Central memory CD8-positive, alpha-beta T cell (primary cell): ENCODE data around the gene RMND1.

Experiments used
- ATAC-seq: fragments of 150-1000 bp; cut with Tn5 transposase; replicated peaks from 2 replicates; pipeline ENCODE4 v1.10.0; 2022; ENCODE audit warnings: mild to moderate bottlenecking, moderate FRiP score, moderate number of reproducible peaks; ENCODE audit not compliant: poor library complexity, severe bottlenecking; ENCODE audit errors: extremely low read depth
- DNase-seq, 2 donors: peaks; one replicate each; pipeline ENCODE4 v3.0.0; 2021; ENCODE audit warnings: low spot score in 2 of 2
- H3K27ac Mint-ChIP-seq: one replicate; pipeline ENCODE4 v1.8.0; 2022; ENCODE audit warnings: low read depth, mild to moderate bottlenecking, moderate library complexity, mixed read lengths
- H3K27me3 Mint-ChIP-seq: one replicate; pipeline ENCODE4 v1.8.0; 2022; ENCODE audit warnings: mixed read lengths
- H3K36me3 Mint-ChIP-seq: one replicate; pipeline ENCODE4 v1.8.0; 2022; ENCODE audit warnings: mild to moderate bottlenecking, moderate library complexity, mixed read lengths; ENCODE audit not compliant: insufficient read depth
- H3K4me1 Mint-ChIP-seq: one replicate; pipeline ENCODE4 v1.8.0; 2022; ENCODE audit warnings: mixed read lengths
- H3K4me3 Mint-ChIP-seq: one replicate; pipeline ENCODE4 v1.8.0; 2022; ENCODE audit warnings: mild to moderate bottlenecking, moderate library complexity, mixed read lengths
- H3K9me3 Mint-ChIP-seq: one replicate; pipeline ENCODE4 v1.8.0; 2022; ENCODE audit warnings: mixed read lengths

RMND1 gene

GRCh38 chr6:151447237-151447636 is 4.7 kb downstream of the RMND1 start:
- H3K9me3 Mint-ChIP-seq = no peaks in the 10 kb centered on the region
- ATAC-seq = no peak
- H3K4me1 Mint-ChIP-seq = peaks cover 42% of the 10 kb centered on the region
- DNase-seq = no peak
- no peak overlapping the region for H3K27ac Mint-ChIP-seq
- no peaks in the 10 kb centered on the region for H3K27me3 Mint-ChIP-seq
- no peak overlapping the region for H3K4me3 Mint-ChIP-seq
- peaks cover 17% of the 10 kb centered on the region for H3K36me3 Mint-ChIP-seq

GRCh38 chr6:151445482-151445881 is 6.4 kb downstream of the RMND1 start:
- no peaks in the 10 kb centered on the region for H3K9me3 Mint-ChIP-seq
- no peak overlapping the region for H3K27ac Mint-ChIP-seq
- no peak overlapping the region for H3K4me3 Mint-ChIP-seq
- no peak for DNase-seq
- peaks cover 11% of the 10 kb centered on the region for H3K36me3 Mint-ChIP-seq
- peaks cover 32% of the 10 kb centered on the region for H3K4me1 Mint-ChIP-seq
- ATAC-seq = no peak
- no peaks in the 10 kb centered on the region for H3K27me3 Mint-ChIP-seq

- no peaks in the 10 kb centered on the region for H3K27me3 Mint-ChIP-seq
- ATAC-seq (no peak), DNase-seq (no peak)
- H3K36me3 Mint-ChIP-seq = peaks cover 12% of the 10 kb centered on the region
- no peak overlapping the region for H3K27ac Mint-ChIP-seq
- no peak overlapping the region for H3K4me3 Mint-ChIP-seq
- peaks cover 30% of the 10 kb centered on the region for H3K4me1 Mint-ChIP-seq
- H3K9me3 Mint-ChIP-seq = no peaks in the 10 kb centered on the region
Measured at GRCh38 chr6:151443911-151444621, 7.9 kb downstream of the RMND1 start.

GRCh38 chr6:151443454-151443853 is 8.5 kb downstream of the RMND1 start:
- H3K36me3 Mint-ChIP-seq = peaks cover 12% of the 10 kb centered on the region
- no peak overlapping the region for H3K4me3 Mint-ChIP-seq
- DNase-seq (no peak), ATAC-seq (no peak)
- no peak overlapping the region for H3K27ac Mint-ChIP-seq
- peaks cover 29% of the 10 kb centered on the region for H3K4me1 Mint-ChIP-seq
- H3K9me3 Mint-ChIP-seq = no peaks in the 10 kb centered on the region
- H3K27me3 Mint-ChIP-seq = no peaks in the 10 kb centered on the region

- ATAC-seq (no peak), DNase-seq (no peak)
- Mint-ChIP-seq H3K27me3 (no peaks in the 10 kb centered on the region), H3K4me3 (no peak overlapping the region), H3K4me1 (peaks cover 31% of the 10 kb centered on the region), H3K36me3 (peaks cover 12% of the 10 kb centered on the region), H3K9me3 (no peaks in the 10 kb centered on the region), H3K27ac (no peak overlapping the region)
Measured at GRCh38 chr6:151442371-151442770, 9.6 kb downstream of the RMND1 start.

GRCh38 chr6:151441390-151442166 is 10.3 kb downstream of the RMND1 start:
- no peaks in the 10 kb centered on the region for H3K27me3 Mint-ChIP-seq
- H3K9me3 Mint-ChIP-seq = no peaks in the 10 kb centered on the region
- ATAC-seq (no peak), DNase-seq (no peak)
- no peak overlapping the region for H3K4me3 Mint-ChIP-seq
- H3K27ac Mint-ChIP-seq = no peak overlapping the region
- peaks cover 12% of the 10 kb centered on the region for H3K36me3 Mint-ChIP-seq
- H3K4me1 Mint-ChIP-seq = peaks cover 24% of the 10 kb centered on the region

GRCh38 chr6:151440930-151441329 is 11.0 kb downstream of the RMND1 start:
- Mint-ChIP-seq H3K36me3 (peaks cover 10% of the 10 kb centered on the region), H3K27ac (no peak overlapping the region), H3K4me3 (no peak overlapping the region), H3K4me1 (peaks cover 23% of the 10 kb centered on the region), H3K9me3 (no peaks in the 10 kb centered on the region), H3K27me3 (no peaks in the 10 kb centered on the region)
- DNase-seq = no peak
- no peak for ATAC-seq

GRCh38 chr6:151440498-151440897 is 11.4 kb downstream of the RMND1 start:
- no peaks in the 10 kb centered on the region for H3K27me3 Mint-ChIP-seq
- peaks cover 10% of the 10 kb centered on the region for H3K36me3 Mint-ChIP-seq
- no peak for DNase-seq
- no peak overlapping the region for H3K4me3 Mint-ChIP-seq
- no peak for ATAC-seq
- H3K27ac Mint-ChIP-seq = no peak overlapping the region
- peaks cover 23% of the 10 kb centered on the region for H3K4me1 Mint-ChIP-seq
- no peaks in the 10 kb centered on the region for H3K9me3 Mint-ChIP-seq

GRCh38 chr6:151437401-151437800 is 14.5 kb downstream of the RMND1 start:
- DNase-seq (no peak), ATAC-seq (no peak)
- Mint-ChIP-seq H3K4me1 (peaks cover 17% of the 10 kb centered on the region), H3K36me3 (peaks cover 8% of the 10 kb centered on the region), H3K27me3 (no peaks in the 10 kb centered on the region), H3K9me3 (no peaks in the 10 kb centered on the region), H3K27ac (no peak overlapping the region), H3K4me3 (no peak overlapping the region)

GRCh38 chr6:151436802-151437201 is 15.1 kb downstream of the RMND1 start:
- ATAC-seq (no peak), DNase-seq (no peak)
- peaks cover 11% of the 10 kb centered on the region for H3K36me3 Mint-ChIP-seq

GRCh38 chr6:151436300-151436699 is 15.6 kb downstream of the RMND1 start:
- DNase-seq (no peak), ATAC-seq (no peak)
- Mint-ChIP-seq H3K4me3 (no peak overlapping the region), H3K9me3 (no peaks in the 10 kb centered on the region), H3K27me3 (no peaks in the 10 kb centered on the region), H3K4me1 (peaks cover 17% of the 10 kb centered on the region), H3K27ac (no peak overlapping the region), H3K36me3 (peaks cover 11% of the 10 kb centered on the region)

More at GRCh38 chr6:151436802-151437201, 15.1 kb downstream of the RMND1 start:
- Mint-ChIP-seq H3K27ac (no peak overlapping the region), H3K4me1 (peaks cover 17% of the 10 kb centered on the region), H3K9me3 (no peaks in the 10 kb centered on the region), H3K27me3 (no peaks in the 10 kb centered on the region), H3K4me3 (no peak overlapping the region)

GRCh38 chr6:151434369-151434768 is 17.6 kb downstream of the RMND1 start:
- no peaks in the 10 kb centered on the region for H3K27me3 Mint-ChIP-seq
- H3K36me3 Mint-ChIP-seq = peaks cover 18% of the 10 kb centered on the region
- H3K4me3 Mint-ChIP-seq = no peak overlapping the region
- H3K4me1 Mint-ChIP-seq = peaks cover 10% of the 10 kb centered on the region
- H3K27ac Mint-ChIP-seq = no peak overlapping the region
- DNase-seq (no peak), ATAC-seq (no peak)
- H3K9me3 Mint-ChIP-seq = no peaks in the 10 kb centered on the region

- Mint-ChIP-seq H3K4me3 (no peak overlapping the region), H3K4me1 (peaks cover 3% of the 10 kb centered on the region), H3K36me3 (peaks cover 31% of the 10 kb centered on the region), H3K9me3 (no peaks in the 10 kb centered on the region), H3K27me3 (no peaks in the 10 kb centered on the region), H3K27ac (peak overlapping the region; percentile 19)
- no peak for DNase-seq
- no peak for ATAC-seq
Measured at GRCh38 chr6:151432651-151433050, 19.3 kb downstream of the RMND1 start.
